Measurements from ENCODE around the gene GUCY1A2.

DNA sequence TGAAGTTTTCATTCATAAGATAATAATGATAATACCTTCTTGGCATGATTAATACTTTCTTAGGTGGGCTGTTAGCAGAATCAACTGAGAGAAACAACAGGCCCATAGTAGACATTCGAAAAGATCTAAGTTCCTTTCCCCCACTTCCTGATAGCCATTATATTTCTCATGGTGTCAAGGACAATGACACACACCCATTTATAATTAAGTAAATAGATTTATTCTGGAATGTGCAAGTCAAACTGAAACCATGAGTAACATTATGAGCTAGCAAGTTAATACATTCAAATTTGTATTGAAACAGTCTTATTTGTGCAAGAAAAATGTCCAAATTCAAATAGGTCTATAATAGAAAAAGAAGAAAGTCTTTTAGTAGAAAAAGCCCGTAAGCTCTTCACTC is 301.1 kb downstream of the GUCY1A2 start:
- TF ChIP-seq, protein P1, sequence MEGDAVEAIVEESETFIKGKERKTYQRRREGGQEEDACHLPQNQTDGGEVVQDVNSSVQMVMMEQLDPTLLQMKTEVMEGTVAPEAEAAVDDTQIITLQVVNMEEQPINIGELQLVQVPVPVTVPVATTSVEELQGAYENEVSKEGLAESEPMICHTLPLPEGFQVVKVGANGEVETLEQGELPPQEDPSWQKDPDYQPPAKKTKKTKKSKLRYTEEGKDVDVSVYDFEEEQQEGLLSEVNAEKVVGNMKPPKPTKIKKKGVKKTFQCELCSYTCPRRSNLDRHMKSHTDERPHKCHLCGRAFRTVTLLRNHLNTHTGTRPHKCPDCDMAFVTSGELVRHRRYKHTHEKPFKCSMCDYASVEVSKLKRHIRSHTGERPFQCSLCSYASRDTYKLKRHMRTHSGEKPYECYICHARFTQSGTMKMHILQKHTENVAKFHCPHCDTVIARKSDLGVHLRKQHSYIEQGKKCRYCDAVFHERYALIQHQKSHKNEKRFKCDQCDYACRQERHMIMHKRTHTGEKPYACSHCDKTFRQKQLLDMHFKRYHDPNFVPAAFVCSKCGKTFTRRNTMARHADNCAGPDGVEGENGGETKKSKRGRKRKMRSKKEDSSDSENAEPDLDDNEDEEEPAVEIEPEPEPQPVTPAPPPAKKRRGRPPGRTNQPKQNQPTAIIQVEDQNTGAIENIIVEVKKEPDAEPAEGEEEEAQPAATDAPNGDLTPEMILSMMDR (conservative IDR thresholded peaks at IDR 0.05; ENCODE audit: low read depth, low read length), result no peak
- TF ChIP-seq EZH2 (IDR thresholded peaks at IDR 0.05; ENCODE audit: low read length, unreplicated experiment), result no peak
